IMR-90 (cell line): Measurements from ENCODE around the gene CFAP119.

Experiments
- NFE2L2 ChIP-seq: fragments of 150-350 bp; IDR thresholded peaks from 2 replicates; pipeline ENCODE4 v1.6.1; 2016; ENCODE audit warnings: low read depth, mild to moderate bottlenecking, low read length
- POLR2A ChIP-seq: IDR thresholded peaks from 2 replicates; pipeline ENCODE4 v1.6.1; 2012; ENCODE audit warnings: mild to moderate bottlenecking, low read depth, low read length

GRCh38 chr16:30723725-30724355 lies 38.0 kb downstream of the CFAP119 start:
- no peak for TF ChIP-seq POLR2A
- TF ChIP-seq NFE2L2: no peak
